ENCODE results near the gene RPS6KB2. TPM values are rescaled to one million over a fixed set of nuclear protein-coding genes. Genes with fewer than 3 reads are reported as not detected.

The RPS6KB2 gene
- total and polyA plus RNA-seq, 10 donors, result 39.5 to 95.0 (median 55.3) TPM

GRCh38 chr11:67456068-67456705 is 27.9 kb downstream of the RPS6KB2 start:
- Histone ChIP-seq H3K4me1 (peaks cover 0 to 90% (median 30%) of the 10 kb centered on the region in 6 donors), H3K4me3 (no peak overlapping the region), H3K27ac (no peak overlapping the region), H3K27me3 (replicated peaks in 1 of 7) (no peaks in the 10 kb centered on the region), H3K9me3 (no peaks in the 10 kb centered on the region), H3K36me3 (no peaks in the 10 kb centered on the region)
- no peak for DNase-seq
- intact Hi-C loops (cut with DNase I; ENCODE audit: low total_unique reads), result no loop called here
- WGBS, 5 donors, result 75 to 92% (median 83%) methylated on average over 15 to 25 of the region's 25 CpGs
- TF ChIP-seq POLR2AphosphoS5 (IDR thresholded peaks at IDR 0.05) (peak in 1 of 3 donors; percentile 16), POLR2A (IDR thresholded peaks at IDR 0.05) (no peak)

- no peak for DNase-seq
- intact Hi-C loops (cut with DNase I; ENCODE audit: low total_unique reads), result no loop called here
- 90 to 99% (median 93%) methylated on average over 9 to 12 of the region's 12 CpGs for WGBS, 5 donors
- TF ChIP-seq POLR2AphosphoS5 (IDR thresholded peaks at IDR 0.05), result peak in 1 of 3 donors; percentile 31
- TF ChIP-seq CTCF (IDR thresholded peaks at IDR 0.05 in 8 of 11, conservative IDR thresholded peaks at IDR 0.05 in 3 of 11), result no peak
- Histone ChIP-seq H3K9me3 (no peaks in the 10 kb centered on the region), H3K4me1 (peaks cover 0 to 88% (median 18%) of the 10 kb centered on the region in 6 donors), H3K27me3 (replicated peaks in 1 of 7) (no peaks in the 10 kb centered on the region), H3K27ac (peak overlapping the region in 1 of 8 donors; percentile 88), H3K4me3 (no peak overlapping the region), H3K36me3 (no peaks in the 10 kb centered on the region)
Measured at GRCh38 chr11:67457453-67457852, 29.2 kb downstream of the RPS6KB2 start.

- DNase-seq, result no peak
- TF ChIP-seq POLR2A (IDR thresholded peaks at IDR 0.05) (no peak), POLR2AphosphoS5 (IDR thresholded peaks at IDR 0.05) (no peak), CTCF (IDR thresholded peaks at IDR 0.05 in 8 of 11, conservative IDR thresholded peaks at IDR 0.05 in 3 of 11) (no peak)
- intact Hi-C loops (cut with DNase I; ENCODE audit: low total_unique reads), result no loop called here
Measured at GRCh38 chr11:67458266-67458665, 30.0 kb downstream of the RPS6KB2 start.

GRCh38 chr11:67463186-67463585 is 34.9 kb downstream of the RPS6KB2 start:
- intact Hi-C loops (cut with DNase I; ENCODE audit: low total_unique reads), result no loop called here
- Histone ChIP-seq H3K27me3 (replicated peaks in 1 of 7) (no peaks in the 10 kb centered on the region), H3K4me1 (peaks cover 24 to 97% (median 47%) of the 10 kb centered on the region in 6 donors), H3K9me3 (no peaks in the 10 kb centered on the region), H3K36me3 (peaks cover 0 to 11% (median 0%) of the 10 kb centered on the region in 6 donors), H3K27ac (peak overlapping the region; percentile 89 to 98 (median 95)), H3K4me3 (no peak overlapping the region)
- WGBS, 5 donors, result 87 to 95% (median 94%) methylated on average over 9 to 10 of the region's 10 CpGs
- TF ChIP-seq POLR2A (IDR thresholded peaks at IDR 0.05) (no peak), CTCF (IDR thresholded peaks at IDR 0.05 in 8 of 11, conservative IDR thresholded peaks at IDR 0.05 in 3 of 11) (no peak), POLR2AphosphoS5 (IDR thresholded peaks at IDR 0.05) (no peak)
- no peak for DNase-seq

More at GRCh38 chr11:67458266-67458665, 30.0 kb downstream of the RPS6KB2 start:
- WGBS, 5 donors, result 89 to 96% (median 95%) methylated on average over 17 to 19 of the region's 19 CpGs
- no peaks in the 10 kb centered on the region for H3K27me3 ChIP-seq (replicated peaks in 1 of 7)
- no peak overlapping the region for H3K4me3 ChIP-seq
- no peaks in the 10 kb centered on the region for H3K36me3 ChIP-seq
- no peaks in the 10 kb centered on the region for H3K9me3 ChIP-seq
- peaks cover 0 to 88% (median 10%) of the 10 kb centered on the region in 6 donors for H3K4me1 ChIP-seq
- H3K27ac ChIP-seq, result peak overlapping the region in 5 of 8 donors; percentile 48 to 90 (median 84)

Measured in spleen (tissue), 11 donors.